Measurements from ENCODE around the gene IFNG-AS1.

Gene IFNG-AS1

GRCh38 chr12:67994046-67994445, 4.8 kb downstream of the IFNG-AS1 start:
- no peak for DNase-seq (ENCODE audit: low read depth in 2 of 2)

GRCh38 chr12:67996347-67996746, 7.1 kb downstream of the IFNG-AS1 start:
- no peak for DNase-seq (ENCODE audit: low read depth in 2 of 2)

GRCh38 chr12:67998379-67998778, 9.1 kb downstream of the IFNG-AS1 start:
- no peak for DNase-seq (ENCODE audit: low read depth in 2 of 2)

GRCh38 chr12:67999244-67999643, 10.0 kb downstream of the IFNG-AS1 start:
- DNase-seq (ENCODE audit: low read depth in 2 of 2) = no peak

- DNase-seq (ENCODE audit: low read depth in 2 of 2) = no peak
These were observed 12.5 kb downstream of the IFNG-AS1 start for GRCh38 chr12:68001486-68002466.

GRCh38 chr12:68003777-68004176, 14.5 kb downstream of the IFNG-AS1 start:
- no peak for DNase-seq (ENCODE audit: low read depth in 2 of 2)

- DNase-seq (ENCODE audit: low read depth in 2 of 2) = no peak
These were observed 17.8 kb downstream of the IFNG-AS1 start for GRCh38 chr12:68007033-68007432.

- DNase-seq (ENCODE audit: low read depth in 2 of 2) = no peak
These were observed 18.2 kb downstream of the IFNG-AS1 start for GRCh38 chr12:68007466-68007865.

GRCh38 chr12:68011206-68011881, 22.1 kb downstream of the IFNG-AS1 start:
- no peak for DNase-seq (ENCODE audit: low read depth in 2 of 2)

GRCh38 chr12:68011882-68012207, 22.6 kb downstream of the IFNG-AS1 start:
- no peak for DNase-seq (ENCODE audit: low read depth in 2 of 2)

- DNase-seq (ENCODE audit: low read depth in 2 of 2) = no peak
These were observed 23.5 kb downstream of the IFNG-AS1 start for GRCh38 chr12:68012712-68013111.

GRCh38 chr12:68013181-68013580, 23.9 kb downstream of the IFNG-AS1 start:
- no peak for DNase-seq (ENCODE audit: low read depth in 2 of 2)

- no peak for DNase-seq (ENCODE audit: low read depth in 2 of 2)
These were observed 26.9 kb downstream of the IFNG-AS1 start for GRCh38 chr12:68016136-68016535.

- DNase-seq (ENCODE audit: low read depth in 2 of 2) = no peak
These were observed 29.1 kb downstream of the IFNG-AS1 start for GRCh38 chr12:68018315-68018714.

GRCh38 chr12:68020049-68020448, 30.8 kb downstream of the IFNG-AS1 start:
- DNase-seq (ENCODE audit: low read depth in 2 of 2) = no peak

GRCh38 chr12:68020699-68021098, 31.5 kb downstream of the IFNG-AS1 start:
- DNase-seq (ENCODE audit: low read depth in 2 of 2) = no peak

GRCh38 chr12:68028647-68029046, 39.4 kb downstream of the IFNG-AS1 start:
- no peak for DNase-seq (ENCODE audit: low read depth in 2 of 2)

GRCh38 chr12:68030248-68030647, 41.0 kb downstream of the IFNG-AS1 start:
- no peak for DNase-seq (ENCODE audit: low read depth in 2 of 2)

- DNase-seq (ENCODE audit: low read depth in 2 of 2) = no peak
These were observed 41.9 kb downstream of the IFNG-AS1 start for GRCh38 chr12:68031174-68031573.

GRCh38 chr12:68031881-68032739, 42.9 kb downstream of the IFNG-AS1 start:
- no peak for DNase-seq (ENCODE audit: low read depth in 2 of 2)

GRCh38 chr12:68034567-68034966, 45.3 kb downstream of the IFNG-AS1 start:
- DNase-seq (ENCODE audit: low read depth in 2 of 2) = no peak

- DNase-seq (ENCODE audit: low read depth in 2 of 2) = peak in 1 of 2 donors; percentile 2
These were observed 47.4 kb downstream of the IFNG-AS1 start for GRCh38 chr12:68036642-68037041.

All from activated CD8-positive, alpha-beta memory T cell treated with anti-CD3 and anti-CD28 coated beads for 4 hours (primary cell).